ENCODE results near the gene PDSS2. TPM values are rescaled to one million over a fixed set of nuclear protein-coding genes. Genes with fewer than 3 reads are reported as not detected.

The PDSS2 gene
- total and polyA plus RNA-seq, 11 donors: 7.2 to 24.4 (median 14.4) TPM

DNA sequence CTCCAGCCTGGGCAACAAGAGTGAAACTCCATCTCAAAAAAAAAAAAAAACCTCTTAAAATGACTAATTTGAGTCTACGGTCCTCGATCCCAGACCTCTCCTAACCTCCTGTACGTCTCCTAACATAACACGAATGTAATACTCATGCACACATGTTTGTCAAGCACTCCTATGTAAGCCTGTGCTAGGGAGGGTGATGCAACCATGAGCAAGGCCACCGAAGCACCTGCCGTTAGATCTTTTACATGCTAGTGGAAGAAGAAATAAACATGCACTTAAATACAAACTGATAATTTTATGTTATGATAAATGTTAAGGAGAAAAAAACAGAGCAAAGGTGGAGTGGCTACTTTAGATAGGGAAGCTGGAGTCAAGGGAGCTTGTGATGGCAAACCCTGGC lies 271.7 kb downstream of the PDSS2 start:
- 64 to 97% (median 89%) methylated on average over 6 of the region's 6 CpGs for WGBS, 4 donors

DNA sequence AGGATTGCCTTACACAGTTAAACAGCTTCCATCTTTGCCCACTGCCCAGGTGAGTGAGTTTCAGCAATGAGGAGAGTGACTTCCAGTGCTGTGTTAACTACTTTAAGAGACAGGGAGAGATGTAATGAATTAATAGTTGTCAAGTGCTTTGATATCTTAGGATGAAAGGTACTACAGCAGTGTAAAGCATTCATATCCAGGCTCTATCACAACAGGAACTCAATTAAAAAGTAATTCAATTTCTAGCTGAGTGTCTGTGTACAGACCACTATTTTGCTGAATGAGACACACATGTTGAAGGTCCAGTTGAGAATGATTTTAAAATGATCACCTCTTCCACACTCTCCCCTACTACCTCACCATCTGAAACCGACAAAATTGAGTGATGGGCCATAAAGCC lies 273.3 kb downstream of the PDSS2 start:
- no peaks in the 10 kb centered on the region for H3K9me3 ChIP-seq
- no peaks in the 10 kb centered on the region for H3K27me3 ChIP-seq
- intact Hi-C loops (cut with DNase I): no loop called here
- no peak overlapping the region for H3K4me3 ChIP-seq
- no peak for TF ChIP-seq POLR2A (IDR thresholded peaks at IDR 0.05)
- TF ChIP-seq, protein P1, sequence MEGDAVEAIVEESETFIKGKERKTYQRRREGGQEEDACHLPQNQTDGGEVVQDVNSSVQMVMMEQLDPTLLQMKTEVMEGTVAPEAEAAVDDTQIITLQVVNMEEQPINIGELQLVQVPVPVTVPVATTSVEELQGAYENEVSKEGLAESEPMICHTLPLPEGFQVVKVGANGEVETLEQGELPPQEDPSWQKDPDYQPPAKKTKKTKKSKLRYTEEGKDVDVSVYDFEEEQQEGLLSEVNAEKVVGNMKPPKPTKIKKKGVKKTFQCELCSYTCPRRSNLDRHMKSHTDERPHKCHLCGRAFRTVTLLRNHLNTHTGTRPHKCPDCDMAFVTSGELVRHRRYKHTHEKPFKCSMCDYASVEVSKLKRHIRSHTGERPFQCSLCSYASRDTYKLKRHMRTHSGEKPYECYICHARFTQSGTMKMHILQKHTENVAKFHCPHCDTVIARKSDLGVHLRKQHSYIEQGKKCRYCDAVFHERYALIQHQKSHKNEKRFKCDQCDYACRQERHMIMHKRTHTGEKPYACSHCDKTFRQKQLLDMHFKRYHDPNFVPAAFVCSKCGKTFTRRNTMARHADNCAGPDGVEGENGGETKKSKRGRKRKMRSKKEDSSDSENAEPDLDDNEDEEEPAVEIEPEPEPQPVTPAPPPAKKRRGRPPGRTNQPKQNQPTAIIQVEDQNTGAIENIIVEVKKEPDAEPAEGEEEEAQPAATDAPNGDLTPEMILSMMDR (IDR thresholded peaks at IDR 0.05): no peak
- no peaks in the 10 kb centered on the region for H3K4me1 ChIP-seq
- ATAC-seq (no peak), DNase-seq (no peak)
- no peak overlapping the region for H3K27ac ChIP-seq
- H3K36me3 ChIP-seq: no peaks in the 10 kb centered on the region
- WGBS, 4 donors: 88 to 97% (median 96%) methylated on average over 1 of the region's 1 CpG

More for the DNA sequence above, 271.7 kb downstream of the PDSS2 start:
- H3K4me1 ChIP-seq: no peaks in the 10 kb centered on the region
- intact Hi-C loops (cut with DNase I): no loop called here
- no peaks in the 10 kb centered on the region for H3K9me3 ChIP-seq
- no peak overlapping the region for H3K27ac ChIP-seq
- DNase-seq (no peak), ATAC-seq (no peak)
- TF ChIP-seq, protein P1 (IDR thresholded peaks at IDR 0.05): no peak
- TF ChIP-seq POLR2A (IDR thresholded peaks at IDR 0.05): no peak
- no peak overlapping the region for H3K4me3 ChIP-seq
- H3K36me3 ChIP-seq: peaks cover 0 to 4% (median 0%) of the 10 kb centered on the region in 9 donors
- H3K27me3 ChIP-seq: no peaks in the 10 kb centered on the region

- Histone ChIP-seq H3K4me1 (no peaks in the 10 kb centered on the region), H3K4me3 (no peak overlapping the region), H3K9me3 (no peaks in the 10 kb centered on the region), H3K36me3 (no peaks in the 10 kb centered on the region), H3K27me3 (no peaks in the 10 kb centered on the region), H3K27ac (no peak overlapping the region)
- no peak for DNase-seq
- ATAC-seq: peak in 3 of 4 donors; percentile 53 to 68 (median 64)
- intact Hi-C loops (cut with DNase I): no loop called here
- TF ChIP-seq POLR2A (IDR thresholded peaks at IDR 0.05): no peak
- TF ChIP-seq, protein P1 (IDR thresholded peaks at IDR 0.05): peak in 5 of 12 donors; percentile 22 to 39 (median 23)
- WGBS, 4 donors: 70 to 78% (median 75%) methylated on average over 9 of the region's 9 CpGs
These were observed 273.9 kb downstream of the PDSS2 start for GRCh38 chr6:107185391-107185970.

DNA sequence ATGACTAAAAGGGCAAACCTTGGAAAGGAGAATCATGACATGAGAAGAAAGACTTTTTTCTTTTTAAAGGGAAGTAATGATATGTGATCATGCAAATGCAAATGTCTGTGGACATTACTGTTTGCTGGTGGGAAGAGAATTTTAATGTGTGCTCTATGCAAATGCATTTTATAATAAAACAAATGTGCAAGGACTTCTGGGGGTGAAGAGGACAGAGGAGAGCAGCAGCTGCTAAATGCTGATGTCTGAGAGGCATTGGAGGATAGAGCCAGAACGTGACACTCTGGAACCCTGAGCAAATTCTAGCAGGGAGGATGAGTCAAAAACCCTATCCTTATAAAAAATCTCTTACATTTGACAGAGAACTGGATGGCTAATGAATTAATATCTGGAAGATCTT lies 274.9 kb downstream of the PDSS2 start:
- no peaks in the 10 kb centered on the region for H3K36me3 ChIP-seq
- DNase-seq (no peak), ATAC-seq (no peak)
- no peak overlapping the region for H3K4me3 ChIP-seq
- intact Hi-C loops (cut with DNase I): no loop called here
- no peak overlapping the region for H3K27ac ChIP-seq
- 71 to 85% (median 81%) methylated on average over 1 of the region's 1 CpG for whole genome bisulfite sequencing, 4 donors
- no peaks in the 10 kb centered on the region for H3K27me3 ChIP-seq
- H3K9me3 ChIP-seq: no peaks in the 10 kb centered on the region
- H3K4me1 ChIP-seq: no peaks in the 10 kb centered on the region
- TF ChIP-seq POLR2A (IDR thresholded peaks at IDR 0.05): no peak

- no peak overlapping the region for H3K27ac ChIP-seq
- no peaks in the 10 kb centered on the region for H3K4me1 ChIP-seq
- WGBS, 4 donors: 91 to 95% (median 94%) methylated on average over 2 of the region's 2 CpGs
- no peaks in the 10 kb centered on the region for H3K27me3 ChIP-seq
- DNase-seq: no peak
- H3K9me3 ChIP-seq: no peaks in the 10 kb centered on the region
- no peak overlapping the region for H3K4me3 ChIP-seq
- ATAC-seq: no peak
- TF ChIP-seq, protein P1 (IDR thresholded peaks at IDR 0.05): no peak
- TF ChIP-seq POLR2A (IDR thresholded peaks at IDR 0.05): no peak
- no peaks in the 10 kb centered on the region for H3K36me3 ChIP-seq
- intact Hi-C loops (cut with DNase I): no loop called here
These were observed 279.3 kb downstream of the PDSS2 start for GRCh38 chr6:107180099-107180498.

All from heart left ventricle (tissue), 16 donors.